MM.1S (cell line): ENCODE measurements around the gene FOXL3.

Experiments used
- DNase-seq: peaks from one replicate; pipeline ENCODE4 v3.0.0-alpha.2; 2015
- H2AFZ ChIP-seq: fragments of 300-600 bp; sonication (generic); 2 replicates; pipeline ENCODE4 v1.6.0; 2016; ENCODE audit warnings: antibody characterized with exemption, low read length
- H3F3A ChIP-seq: fragments of 300-600 bp; sonication (generic); 2 replicates; pipeline ENCODE4 v1.6.1; 2016; ENCODE audit warnings: mild to moderate bottlenecking, antibody characterized with exemption, low read length, moderate library complexity, mixed read lengths; ENCODE audit not compliant: insufficient read depth
- H3K27ac ChIP-seq: fragments of 300-600 bp; sonication (generic); 2 replicates; pipeline ENCODE4 v1.5.1; 2016; ENCODE audit warnings: mild to moderate bottlenecking, low read length
- H3K27me3 ChIP-seq: fragments of 300-600 bp; sonication (generic); replicated peaks from 2 replicates; pipeline ENCODE4 v1.6.0; 2016; ENCODE audit warnings: low read length; ENCODE audit not compliant: insufficient read depth
- H3K36me3 ChIP-seq: fragments of 300-600 bp; sonication (generic); replicated peaks from 2 replicates; pipeline ENCODE4 v1.6.1; 2016; ENCODE audit warnings: mild to moderate bottlenecking, low read length, mixed read lengths; ENCODE audit not compliant: insufficient read depth
- H3K4me1 ChIP-seq: fragments of 300-600 bp; sonication (generic); 2 replicates; pipeline ENCODE4 v1.6.1; 2016; ENCODE audit warnings: low read length, mixed read lengths
- H3K4me2 ChIP-seq: fragments of 300-600 bp; sonication (generic); 2 replicates; pipeline ENCODE4 v1.6.0; 2016; ENCODE audit warnings: low read depth, low read length
- H3K4me3 ChIP-seq: fragments of 300-600 bp; sonication (generic); 2 replicates; pipeline ENCODE4 v1.5.1; 2016; ENCODE audit warnings: low read length, mixed read lengths
- H3K79me2 ChIP-seq: fragments of 300-600 bp; sonication (generic); 2 replicates; pipeline ENCODE4 v1.6.1; 2016; ENCODE audit warnings: mixed run types, low read length, mixed read lengths
- H3K9ac ChIP-seq: fragments of 300-600 bp; sonication (generic); 2 replicates; pipeline ENCODE4 v1.6.1; 2016; ENCODE audit warnings: low read length, mixed read lengths
- H3K9me2 ChIP-seq: fragments of 300-600 bp; sonication (generic); replicated peaks from 2 replicates; pipeline ENCODE4 v1.6.1; 2016; ENCODE audit warnings: mild to moderate bottlenecking, low read length, mixed read lengths; ENCODE audit not compliant: insufficient read depth
- H3K9me3 ChIP-seq: fragments of 300-600 bp; sonication (generic); replicated peaks from 2 replicates; pipeline ENCODE4 v1.6.1; 2016; ENCODE audit warnings: mild to moderate bottlenecking, low read length, mixed read lengths; ENCODE audit not compliant: insufficient read depth
- H4K20me1 ChIP-seq: fragments of 300-600 bp; sonication (generic); 2 replicates; pipeline ENCODE4 v1.6.1; 2016; ENCODE audit warnings: mild to moderate bottlenecking, low read length, moderate library complexity, mixed read lengths; ENCODE audit not compliant: insufficient read depth
- EZH2 ChIP-seq: fragments of 300-600 bp; sonication (generic); optimal IDR thresholded peaks from 2 replicates; pipeline ENCODE3; 2017; ENCODE audit warnings: low read depth, mild to moderate bottlenecking, antibody characterized with exemption, low read length, mixed read lengths
- EZH2phosphoT487 ChIP-seq: fragments of 300-600 bp; sonication (generic); IDR thresholded peaks from 2 replicates; pipeline ENCODE4 v1.6.1; 2018; ENCODE audit warnings: antibody characterized with exemption, low read length
- TF ChIP-seq, protein P1 (sequence below): fragments of 300-600 bp; sonication (generic); IDR thresholded peaks from 2 replicates; pipeline ENCODE4 v1.5.1; 2016; ENCODE audit warnings: antibody characterized with exemption, low read length, mixed read lengths

FOXL3 gene

DNA sequence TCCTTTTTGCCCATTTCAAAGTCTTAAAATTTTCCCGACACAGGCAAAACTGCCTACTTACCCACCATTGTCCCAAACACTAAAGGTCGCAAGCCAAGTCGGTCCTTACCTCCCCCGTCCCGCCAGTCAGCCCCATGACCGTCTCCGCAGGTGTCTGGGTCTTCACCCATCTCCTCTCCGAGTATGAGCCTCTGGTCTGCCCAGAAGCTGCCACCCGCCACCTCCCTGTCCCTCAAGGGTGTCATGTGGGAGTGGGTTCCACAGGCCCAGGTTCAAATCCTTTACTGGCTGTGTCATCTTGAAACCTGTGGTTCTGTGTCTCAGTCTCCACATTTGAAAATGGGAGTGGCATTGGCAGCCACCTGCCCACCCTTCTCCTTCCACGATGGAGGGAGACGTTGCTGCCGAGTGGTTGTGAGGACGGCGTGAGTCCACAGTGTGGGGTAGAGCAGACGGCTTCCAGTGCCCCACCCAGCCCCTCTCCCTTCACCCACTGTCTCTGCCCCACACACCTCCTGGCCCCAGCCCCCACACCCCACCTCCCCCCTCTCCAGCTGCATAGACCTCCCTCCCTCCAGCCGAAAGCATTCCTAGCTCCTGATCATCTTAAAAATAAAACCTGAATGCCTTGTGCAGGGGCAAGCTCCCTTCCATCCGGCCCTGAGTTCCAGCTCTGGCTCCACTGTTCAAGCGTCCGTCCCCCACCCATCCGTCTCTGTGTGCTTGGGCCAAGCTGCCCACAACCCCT lies 35.3 kb downstream of the FOXL3 start:
- TF ChIP-seq EZH2 (no peak), EZH2phosphoT487 (no peak)
- TF ChIP-seq, protein P1, sequence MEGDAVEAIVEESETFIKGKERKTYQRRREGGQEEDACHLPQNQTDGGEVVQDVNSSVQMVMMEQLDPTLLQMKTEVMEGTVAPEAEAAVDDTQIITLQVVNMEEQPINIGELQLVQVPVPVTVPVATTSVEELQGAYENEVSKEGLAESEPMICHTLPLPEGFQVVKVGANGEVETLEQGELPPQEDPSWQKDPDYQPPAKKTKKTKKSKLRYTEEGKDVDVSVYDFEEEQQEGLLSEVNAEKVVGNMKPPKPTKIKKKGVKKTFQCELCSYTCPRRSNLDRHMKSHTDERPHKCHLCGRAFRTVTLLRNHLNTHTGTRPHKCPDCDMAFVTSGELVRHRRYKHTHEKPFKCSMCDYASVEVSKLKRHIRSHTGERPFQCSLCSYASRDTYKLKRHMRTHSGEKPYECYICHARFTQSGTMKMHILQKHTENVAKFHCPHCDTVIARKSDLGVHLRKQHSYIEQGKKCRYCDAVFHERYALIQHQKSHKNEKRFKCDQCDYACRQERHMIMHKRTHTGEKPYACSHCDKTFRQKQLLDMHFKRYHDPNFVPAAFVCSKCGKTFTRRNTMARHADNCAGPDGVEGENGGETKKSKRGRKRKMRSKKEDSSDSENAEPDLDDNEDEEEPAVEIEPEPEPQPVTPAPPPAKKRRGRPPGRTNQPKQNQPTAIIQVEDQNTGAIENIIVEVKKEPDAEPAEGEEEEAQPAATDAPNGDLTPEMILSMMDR, result no peak
- H3K36me3 ChIP-seq, result no peaks in the 10 kb centered on the region
- H4K20me1 ChIP-seq, result no peaks in the 10 kb centered on the region
- H3F3A ChIP-seq, result no peaks in the 10 kb centered on the region
- H3K9ac ChIP-seq, result no peak overlapping the region
- DNase-seq, result no peak
- no peaks in the 10 kb centered on the region for H3K9me2 ChIP-seq
- H3K27me3 ChIP-seq, result peaks cover 3% of the 10 kb centered on the region; the same call in 1 of the 2 replicates
- H3K9me3 ChIP-seq, result no peaks in the 10 kb centered on the region
- H3K79me2 ChIP-seq, result no peaks in the 10 kb centered on the region
- H3K4me3 ChIP-seq, result no peak overlapping the region
- no peak overlapping the region for H2AFZ ChIP-seq
- no peak overlapping the region for H3K4me2 ChIP-seq
- H3K27ac ChIP-seq, result no peak overlapping the region
- no peaks in the 10 kb centered on the region for H3K4me1 ChIP-seq

DNA sequence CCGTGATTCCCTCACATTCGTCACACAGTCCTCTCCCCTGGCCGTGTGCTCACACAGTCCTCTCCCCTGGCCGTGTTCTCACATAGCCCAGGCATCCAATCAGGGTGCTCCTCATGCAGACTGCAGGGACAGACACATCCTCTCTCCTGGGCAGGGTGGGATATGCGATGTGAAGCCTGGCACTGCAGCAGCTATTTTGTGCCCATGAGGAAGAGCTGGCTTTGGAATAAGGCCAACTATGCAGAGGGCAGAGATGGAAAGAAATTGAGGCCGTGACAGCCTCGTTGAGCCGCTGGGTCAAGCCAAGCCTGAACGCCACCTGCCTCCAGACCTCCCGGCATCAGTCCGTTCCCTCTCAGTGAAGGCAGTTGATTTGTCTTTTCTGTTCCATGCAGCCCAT lies 35.8 kb downstream of the FOXL3 start:
- no peaks in the 10 kb centered on the region for H3K4me1 ChIP-seq
- no peak overlapping the region for H3K4me3 ChIP-seq
- TF ChIP-seq, protein P1, result no peak
- no peak for TF ChIP-seq EZH2phosphoT487
- TF ChIP-seq EZH2, result no peak
- H3K79me2 ChIP-seq, result no peaks in the 10 kb centered on the region
- H3K9me2 ChIP-seq, result no peaks in the 10 kb centered on the region
- no peak for DNase-seq
- no peak overlapping the region for H3K27ac ChIP-seq
- no peaks in the 10 kb centered on the region for H3K9me3 ChIP-seq
- no peak overlapping the region for H3K4me2 ChIP-seq
- H3K9ac ChIP-seq, result no peak overlapping the region
- H4K20me1 ChIP-seq, result no peaks in the 10 kb centered on the region
- H2AFZ ChIP-seq, result no peak overlapping the region
- peaks cover 4% of the 10 kb centered on the region; the same call in 1 of the 2 replicates for H3K27me3 ChIP-seq
- H3F3A ChIP-seq, result no peaks in the 10 kb centered on the region
- no peaks in the 10 kb centered on the region for H3K36me3 ChIP-seq

DNA sequence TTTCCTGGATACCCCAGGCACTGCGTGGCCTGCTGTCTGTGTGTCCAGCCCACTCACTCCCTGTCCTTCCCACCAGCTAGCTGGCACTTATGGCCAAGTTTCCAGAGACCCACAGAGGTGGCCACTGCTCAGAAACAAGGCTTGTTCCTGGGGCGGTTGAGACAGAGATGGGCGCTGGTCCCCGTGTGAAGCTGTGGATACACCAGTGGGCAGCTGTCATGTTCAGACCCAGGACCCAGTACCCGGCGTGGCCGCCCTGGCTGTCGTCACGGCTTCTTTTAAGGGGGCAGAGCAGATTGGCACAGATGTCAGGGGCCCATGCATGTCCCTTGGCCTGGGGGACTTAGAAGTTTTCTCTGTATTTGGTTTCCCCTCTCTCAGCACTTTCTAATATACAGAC lies 36.3 kb downstream of the FOXL3 start:
- H3K36me3 ChIP-seq, result no peaks in the 10 kb centered on the region
- no peak overlapping the region for H3K4me2 ChIP-seq
- no peaks in the 10 kb centered on the region for H3K9me3 ChIP-seq
- no peak overlapping the region for H3K4me3 ChIP-seq
- H3K4me1 ChIP-seq, result no peaks in the 10 kb centered on the region
- no peak overlapping the region for H2AFZ ChIP-seq
- H3K79me2 ChIP-seq, result no peaks in the 10 kb centered on the region
- H3K9ac ChIP-seq, result no peak overlapping the region
- no peak overlapping the region for H3K27ac ChIP-seq
- TF ChIP-seq EZH2phosphoT487 (no peak), EZH2 (no peak)
- TF ChIP-seq, protein P1, result no peak
- no peaks in the 10 kb centered on the region for H3F3A ChIP-seq
- DNase-seq, result no peak
- H3K27me3 ChIP-seq, result peaks cover 4% of the 10 kb centered on the region; the same call in 1 of the 2 replicates
- H4K20me1 ChIP-seq, result no peaks in the 10 kb centered on the region
- H3K9me2 ChIP-seq, result no peaks in the 10 kb centered on the region
